SW 1271 (cell line): Measurements from ENCODE around the gene PPP1R12B.
A peak's percentile ranks its signal among the peaks of the same experiment; 100 is the strongest.
"Not testable (repeated sequence)": the region's sequence is repeated elsewhere in the genome, so short reads cannot be mapped to it uniquely, and the experiment has no call there.

ENCODE experiments used
- DNase-seq, 2 experiments: peaks; one replicate each; lab custom pipeline; 2025; lab: John Stamatoyannopoulos, UW

The PPP1R12B gene

GRCh38 chr1:202483362-202483761, 134.9 kb downstream of the PPP1R12B start:
- DNase-seq = not testable (repeated sequence)

GRCh38 chr1:202484032-202484431, 135.5 kb downstream of the PPP1R12B start:
- not testable (repeated sequence) for DNase-seq

DNA sequence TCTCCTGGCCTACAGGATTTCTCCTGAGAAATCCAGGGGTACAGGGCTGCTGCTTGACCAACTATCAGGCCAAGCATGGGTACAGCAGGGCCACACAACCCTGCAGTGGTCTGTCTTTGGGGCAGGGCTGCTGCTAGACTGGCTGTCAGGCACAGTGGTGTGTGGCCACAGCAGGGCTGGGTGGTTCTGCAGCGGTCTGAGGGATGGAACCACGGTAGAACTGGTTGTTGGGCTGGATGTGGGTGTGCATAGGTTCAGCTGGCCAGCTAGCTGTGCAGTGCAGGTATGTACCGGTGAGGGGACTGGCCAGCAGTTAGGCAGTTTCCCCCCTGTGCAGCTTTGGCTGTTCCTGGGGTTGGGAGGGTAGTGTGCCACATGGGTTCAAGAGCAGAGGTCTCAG, 136.3 kb downstream of the PPP1R12B start:
- not testable (repeated sequence) for DNase-seq

DNA sequence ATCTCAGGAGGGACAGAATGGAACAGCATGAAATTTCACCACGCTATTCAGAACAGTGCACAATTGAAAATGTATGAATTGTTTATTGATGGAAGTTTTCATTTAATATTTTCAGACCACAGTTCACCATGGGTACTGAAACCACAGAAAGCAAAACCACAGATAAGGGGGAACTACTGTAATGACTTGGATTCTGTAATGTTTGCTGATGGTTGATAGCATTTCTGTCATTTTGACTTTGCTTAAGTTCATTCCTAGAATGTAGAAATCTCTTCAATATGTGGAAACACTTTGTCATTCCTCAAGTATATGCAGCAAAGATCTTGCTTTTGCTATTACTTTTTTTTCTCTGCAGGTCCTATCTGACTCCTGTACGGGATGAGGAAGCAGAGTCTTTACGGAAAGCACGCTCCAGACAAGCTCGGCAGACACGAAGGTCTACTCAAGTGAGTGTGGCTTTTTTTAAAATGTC, 139.7 kb downstream of the PPP1R12B start:
- not testable (repeated sequence) for DNase-seq

GRCh38 chr1:202489101-202489500, 140.6 kb downstream of the PPP1R12B start:
- not testable (repeated sequence) for DNase-seq

DNA sequence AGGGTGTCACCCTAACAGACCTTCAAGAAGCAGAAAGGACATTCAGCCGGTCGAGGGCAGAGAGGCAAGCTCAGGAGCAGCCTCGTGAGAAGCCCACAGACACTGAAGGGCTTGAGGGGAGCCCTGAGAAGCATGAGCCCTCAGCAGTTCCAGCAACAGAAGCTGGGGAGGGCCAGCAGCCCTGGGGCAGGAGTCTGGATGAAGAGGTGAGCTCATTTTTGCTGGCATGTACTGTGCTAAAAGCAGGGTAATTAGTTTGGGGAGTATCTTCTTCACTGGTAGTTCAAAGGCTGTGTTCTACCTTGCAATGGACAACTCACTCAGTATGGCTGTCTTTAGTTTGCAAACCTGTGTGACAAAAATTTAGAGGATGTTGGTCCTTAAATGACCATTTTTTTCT, 144.6 kb downstream of the PPP1R12B start:
- DNase-seq = not testable (repeated sequence)

GRCh38 chr1:202498542-202498941, 150.0 kb downstream of the PPP1R12B start:
- DNase-seq = no peak

DNA sequence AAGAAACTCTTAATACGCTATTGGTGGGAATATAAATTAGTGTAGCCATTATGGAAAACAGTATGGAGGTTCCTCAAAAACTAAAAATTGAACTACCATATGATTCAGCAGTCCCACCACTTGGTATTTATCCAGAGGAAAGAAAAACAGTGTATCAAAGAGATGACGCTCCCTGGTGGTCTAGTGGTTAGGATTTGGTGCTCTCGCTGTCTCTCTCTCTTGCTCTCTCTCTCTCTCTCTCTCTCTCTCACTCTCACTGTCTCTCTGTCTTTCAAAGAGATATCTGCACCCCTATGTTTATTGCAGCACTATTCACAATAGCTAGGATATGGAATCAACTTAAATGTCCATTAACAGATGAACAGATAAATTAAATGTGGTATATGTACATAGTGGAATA, 151.5 kb downstream of the PPP1R12B start:
- DNase-seq = not testable (repeated sequence)

- DNase-seq = peak in 1 of 2 experiments; percentile 5
These were observed 152.8 kb downstream of the PPP1R12B start for GRCh38 chr1:202501281-202501680.

GRCh38 chr1:202505356-202505755, 156.9 kb downstream of the PPP1R12B start:
- DNase-seq = no peak

GRCh38 chr1:202505880-202506575, 157.5 kb downstream of the PPP1R12B start:
- DNase-seq = not testable (repeated sequence)

DNA sequence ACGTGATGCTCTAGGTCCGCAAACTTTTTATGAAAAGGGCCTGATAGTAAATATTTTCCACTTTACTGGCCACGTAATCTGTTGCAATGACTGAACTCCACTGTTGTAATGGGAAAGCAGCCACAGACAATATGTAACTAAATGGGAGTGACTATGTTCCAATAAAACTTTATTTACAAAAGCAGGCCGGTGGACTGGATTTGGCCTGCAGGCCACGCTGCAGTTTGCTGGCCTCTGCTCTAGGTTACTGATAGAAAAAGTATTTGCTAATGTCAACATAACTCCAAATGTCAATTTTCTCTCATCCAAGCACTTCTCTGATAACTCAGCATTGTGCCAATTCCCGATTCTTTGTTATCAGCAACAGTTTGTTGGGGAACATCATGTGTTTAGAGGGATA, 160.4 kb downstream of the PPP1R12B start:
- DNase-seq = not testable (repeated sequence)

DNA sequence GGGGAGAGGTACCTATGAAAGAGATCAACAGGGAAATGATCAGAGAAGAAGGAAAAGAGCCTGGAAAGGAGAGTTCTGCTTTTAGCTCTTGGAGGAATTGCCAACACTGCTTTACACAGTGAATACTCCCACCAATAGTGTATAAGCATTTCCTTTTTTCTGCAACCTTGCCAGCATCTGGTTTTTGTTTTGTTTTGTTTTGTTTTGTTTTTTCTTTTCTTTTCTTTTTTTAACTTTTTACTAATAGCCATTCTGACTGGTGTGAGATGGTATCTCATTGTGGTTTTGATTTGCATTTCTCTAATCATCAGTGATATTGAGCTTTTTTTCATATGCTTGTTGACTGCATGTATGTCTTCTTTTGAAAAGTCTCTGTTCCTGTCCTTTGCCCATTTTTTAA, 165.4 kb downstream of the PPP1R12B start:
- DNase-seq = not testable (repeated sequence)

- no peak for DNase-seq
These were observed 168.0 kb downstream of the PPP1R12B start for GRCh38 chr1:202516434-202516877.

GRCh38 chr1:202517146-202517545, 168.6 kb downstream of the PPP1R12B start:
- DNase-seq = not testable (repeated sequence)

- DNase-seq = not testable (repeated sequence)
These were observed 169.7 kb downstream of the PPP1R12B start for GRCh38 chr1:202518180-202518579.

DNA sequence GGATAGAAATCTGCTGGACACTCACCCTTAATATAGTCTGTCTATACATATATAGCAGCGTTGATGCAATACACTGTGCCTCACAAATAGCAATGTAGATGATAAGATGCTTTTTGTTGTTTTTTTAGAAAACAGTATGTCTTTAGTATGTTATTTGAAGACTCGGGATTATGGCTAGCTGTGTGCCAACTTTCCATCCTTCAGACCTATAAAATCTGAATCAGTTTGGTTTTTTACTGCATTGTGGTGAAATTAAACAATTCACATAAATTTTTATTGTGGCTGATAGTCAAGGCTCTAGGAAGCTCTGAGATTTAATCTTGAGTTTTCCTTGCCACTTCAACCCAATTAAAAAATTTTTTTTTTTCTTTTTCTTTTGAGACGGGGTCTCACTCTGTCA, 170.4 kb downstream of the PPP1R12B start:
- DNase-seq = not testable (repeated sequence)

DNA sequence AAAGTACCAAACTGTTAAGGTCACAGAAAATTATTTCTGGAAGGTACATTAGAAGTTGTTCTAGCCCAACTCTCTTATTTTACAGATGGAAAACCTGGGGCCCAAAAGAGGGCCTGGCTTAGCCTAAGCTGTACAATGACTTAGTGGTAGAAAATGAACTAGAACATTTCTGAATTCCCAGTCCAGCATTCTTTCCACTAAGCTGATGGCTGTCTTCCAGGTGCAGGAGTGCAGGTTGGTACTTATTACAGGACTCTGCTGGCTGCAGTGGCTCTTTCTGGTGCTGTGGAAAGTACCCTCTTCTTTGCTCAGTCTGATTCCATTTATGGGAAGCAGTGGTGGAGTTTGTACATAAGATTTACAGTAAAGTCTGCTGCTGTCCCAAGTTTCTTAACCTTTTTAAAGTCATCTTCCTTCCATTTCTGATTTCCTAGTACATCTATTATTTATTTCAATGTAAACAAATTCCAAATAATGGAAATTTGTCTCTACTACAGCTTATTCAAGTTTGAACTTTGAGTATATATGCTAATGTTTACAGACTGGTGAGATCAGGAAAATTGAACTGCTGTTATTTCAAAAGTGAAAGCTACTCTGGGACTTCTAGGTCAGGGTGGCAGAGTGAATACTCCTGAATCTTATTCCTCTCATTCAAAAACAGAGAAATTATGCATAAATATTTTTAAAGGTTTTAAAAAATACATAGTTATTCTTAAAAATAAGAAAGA, 171.8 kb downstream of the PPP1R12B start:
- not testable (repeated sequence) for DNase-seq

GRCh38 chr1:202520857-202521216, 172.3 kb downstream of the PPP1R12B start:
- DNase-seq = not testable (repeated sequence)

DNA sequence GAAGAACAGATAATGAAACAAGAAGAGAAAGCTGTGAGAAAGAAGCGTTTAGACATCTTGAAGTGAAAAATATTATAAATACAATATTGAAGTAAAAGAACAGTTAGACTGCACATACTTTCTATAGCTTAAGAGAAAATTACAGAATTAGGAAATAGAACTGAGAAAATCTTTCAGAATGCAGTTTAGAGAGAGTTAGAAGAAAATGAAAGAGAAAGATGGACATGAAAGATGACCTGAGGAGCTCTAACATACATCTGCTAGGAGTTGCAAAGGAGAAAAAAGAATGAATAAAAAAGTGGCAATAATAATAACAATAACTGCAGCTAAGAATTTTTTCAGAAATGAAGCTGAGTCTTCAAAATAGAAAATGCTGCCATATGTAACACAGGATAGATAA, 173.0 kb downstream of the PPP1R12B start:
- not testable (repeated sequence) for DNase-seq

GRCh38 chr1:202521886-202522285, 173.4 kb downstream of the PPP1R12B start:
- no peak for DNase-seq

GRCh38 chr1:202526056-202526455, 177.6 kb downstream of the PPP1R12B start:
- not testable (repeated sequence) for DNase-seq

- DNase-seq = not testable (repeated sequence)
These were observed 179.7 kb downstream of the PPP1R12B start for GRCh38 chr1:202528096-202528722.
